Head of caudate nucleus (tissue), 42 donors: ENCODE data around the gene SYCE1.
A peak's percentile ranks its signal among the peaks of the same experiment; 100 is the strongest.
"Not testable (repeated sequence)": the region's sequence is repeated elsewhere in the genome, so short reads cannot be mapped to it uniquely, and the experiment has no call there.

Experiments used
- DNase-seq, 42 donors: peaks; one replicate each; pipeline versions ENCODE4 v3.0.0 to v3.0.0-alpha.2; 2020 to 2021; ENCODE audit warnings: mixed read lengths in 7 of 42
- intact Hi-C: fragments of 100-400 bp; cut with DNase I; formaldehyde crosslinking; loops from one replicate; pipeline ENCODE4 v1.15.0; 2022

The SYCE1 gene, protein sequence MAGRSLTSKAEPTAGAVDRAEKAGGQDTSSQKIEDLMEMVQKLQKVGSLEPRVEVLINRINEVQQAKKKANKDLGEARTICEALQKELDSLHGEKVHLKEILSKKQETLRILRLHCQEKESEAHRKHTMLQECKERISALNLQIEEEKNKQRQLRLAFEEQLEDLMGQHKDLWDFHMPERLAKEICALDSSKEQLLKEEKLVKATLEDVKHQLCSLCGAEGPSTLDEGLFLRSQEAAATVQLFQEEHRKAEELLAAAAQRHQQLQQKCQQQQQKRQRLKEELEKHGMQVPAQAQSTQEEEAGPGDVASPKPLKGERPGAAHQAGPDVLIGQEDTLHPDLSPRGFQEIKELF

DNA sequence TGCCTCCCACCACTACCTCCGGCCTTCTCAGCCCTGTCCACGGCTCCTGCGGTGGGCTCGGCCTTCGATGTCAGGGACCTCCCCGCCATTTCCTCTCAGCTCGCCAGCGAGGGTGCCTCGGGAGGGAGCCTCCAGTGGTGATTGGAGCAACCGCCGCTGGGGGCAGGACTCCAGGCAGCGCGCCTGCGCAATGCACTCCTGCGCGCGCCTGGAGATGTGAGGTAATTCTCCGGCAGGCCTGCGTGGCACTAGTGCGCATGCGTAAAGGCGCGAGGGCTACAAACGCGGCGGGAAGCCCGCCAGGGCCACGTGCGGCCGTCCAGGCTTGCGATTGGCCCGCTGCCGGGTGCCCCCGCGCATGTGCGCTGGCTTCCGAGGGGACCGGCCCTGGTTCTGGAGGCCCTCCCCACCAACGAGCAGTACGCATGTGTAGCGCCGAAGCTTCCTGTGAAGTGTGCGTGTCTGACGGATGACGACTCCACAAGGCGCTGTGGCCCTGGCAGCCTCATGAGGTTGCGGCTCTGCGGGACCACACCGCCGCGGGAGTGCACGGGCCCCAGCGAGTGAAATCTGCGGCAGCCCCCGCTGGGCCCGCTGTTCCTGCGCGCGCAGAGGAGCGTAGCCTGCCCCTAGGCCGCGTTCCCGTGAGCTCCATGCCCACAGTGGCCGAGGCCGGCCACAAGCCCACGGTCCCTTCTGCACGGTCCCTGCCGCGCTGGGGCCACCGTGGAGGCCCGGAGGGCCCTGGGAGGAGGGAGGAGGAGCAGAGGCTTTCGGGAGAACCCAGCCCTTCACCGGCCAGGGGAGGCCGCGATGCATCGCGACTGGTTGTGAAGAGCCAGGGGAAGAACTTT is at the start of gene SYCE1:
Gene SYCE1, minus strand, starts transcription at position 143 of the 854 bp plus-strand sequence. Its CDS starts 54 bp downstream, at position 89.
- intact Hi-C loops, result no loop called here
- peak in 13 of 42 donors; percentile 9 to 55 (median 19) for DNase-seq

DNA sequence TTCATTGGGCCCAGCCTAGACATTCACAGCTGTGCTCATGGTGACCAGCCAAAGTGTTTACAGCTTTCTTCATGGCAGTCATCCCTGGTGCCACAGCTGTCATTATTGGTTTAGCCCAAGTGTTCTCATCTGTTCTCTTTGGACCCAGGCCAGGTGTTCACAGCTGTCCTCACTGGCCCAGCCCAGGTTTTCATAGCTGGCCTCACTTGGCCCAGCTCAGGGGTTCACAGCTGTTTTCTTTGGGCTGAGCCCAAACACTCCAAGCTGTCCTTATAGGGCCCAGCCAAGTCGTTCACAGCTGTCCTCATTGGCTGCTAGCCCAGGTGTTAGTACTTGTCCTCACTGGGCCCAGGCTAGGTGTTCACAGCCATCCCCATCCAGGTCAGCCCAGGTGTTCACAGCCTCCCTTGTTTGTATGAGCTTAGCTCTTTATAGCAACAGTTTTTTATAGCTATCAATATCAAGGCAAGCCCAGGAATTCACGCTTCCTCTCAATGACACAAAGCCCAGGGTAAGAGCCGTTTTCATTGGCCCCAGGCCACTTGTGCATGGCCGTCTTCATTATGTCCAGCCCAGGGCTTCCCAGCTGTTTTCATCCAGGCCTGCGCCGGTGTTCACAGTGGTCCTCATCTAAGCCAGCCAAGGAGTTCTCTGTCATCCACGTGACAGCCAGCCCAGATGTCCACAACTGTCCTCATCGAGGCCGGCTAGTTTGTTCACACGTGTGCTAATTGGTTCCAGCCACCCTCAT is 49.6 kb upstream of the SYCE1 start:
- no peak for DNase-seq

DNA sequence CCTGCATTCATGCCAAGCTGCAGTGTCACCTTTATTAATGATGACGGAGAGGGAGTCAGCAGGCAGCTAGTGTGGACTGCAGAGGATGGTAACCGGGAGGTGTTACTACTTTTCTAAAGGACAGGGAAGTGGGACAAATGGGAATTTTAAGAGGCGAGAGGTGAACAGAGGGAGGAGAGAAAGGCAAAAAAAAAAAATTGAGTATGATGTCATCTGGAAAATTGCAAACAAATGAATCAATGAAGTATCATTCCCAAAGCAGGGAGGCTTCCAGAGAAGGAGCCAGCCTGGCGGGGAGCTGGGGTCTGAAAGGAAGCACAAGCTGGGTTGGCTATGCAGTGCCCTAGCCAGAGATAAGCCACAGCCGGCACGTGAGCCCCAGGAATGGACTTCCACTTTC is 48.3 kb upstream of the SYCE1 start:
- DNase-seq, result no peak
- intact Hi-C loops, result no loop called here

More for the DNA sequence above, 49.6 kb upstream of the SYCE1 start:
- intact Hi-C loops, result no loop called here

DNA sequence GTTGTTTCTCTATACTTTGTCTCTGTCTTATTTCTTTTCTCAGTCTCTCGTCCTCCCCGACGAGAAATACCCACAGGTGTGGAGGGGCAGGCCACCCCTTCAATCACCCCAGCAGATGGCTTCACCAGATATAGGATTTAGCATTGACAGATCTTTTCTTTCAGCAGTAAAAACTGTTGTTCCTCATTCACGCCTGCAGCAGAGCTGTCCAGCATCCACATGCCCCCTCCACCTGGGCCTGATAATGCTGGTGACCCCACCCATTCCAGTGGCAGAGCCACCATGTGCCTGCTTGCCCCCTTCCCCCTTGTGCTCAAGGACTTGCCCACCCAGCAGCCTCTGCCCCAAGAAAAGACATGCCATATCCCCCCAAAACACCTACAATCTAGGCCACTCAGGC is 45.7 kb upstream of the SYCE1 start:
- DNase-seq, result no peak
- intact Hi-C loops, result no loop called here

DNA sequence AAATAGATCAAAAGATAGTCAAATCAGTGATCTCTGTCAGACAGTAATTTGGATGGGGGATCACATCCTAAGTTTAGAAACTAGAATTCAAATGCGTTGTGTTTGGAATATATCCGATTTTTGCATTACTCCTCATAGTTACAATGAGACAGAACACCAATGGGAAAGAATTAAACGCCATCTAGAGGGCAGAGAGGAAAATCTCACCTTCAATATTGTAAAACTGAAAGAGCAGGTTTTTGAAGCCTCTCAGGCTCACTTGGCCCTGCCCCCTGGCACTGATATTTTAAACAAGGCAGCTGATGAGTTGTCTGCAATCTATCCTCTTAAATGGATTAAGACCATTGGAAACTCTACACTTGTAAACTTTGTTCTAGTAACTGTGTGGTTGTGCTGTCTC is 43.5 kb upstream of the SYCE1 start:
- DNase-seq, result peak in 1 of 42 donors; percentile 21
- intact Hi-C loops, result no loop called here

DNA sequence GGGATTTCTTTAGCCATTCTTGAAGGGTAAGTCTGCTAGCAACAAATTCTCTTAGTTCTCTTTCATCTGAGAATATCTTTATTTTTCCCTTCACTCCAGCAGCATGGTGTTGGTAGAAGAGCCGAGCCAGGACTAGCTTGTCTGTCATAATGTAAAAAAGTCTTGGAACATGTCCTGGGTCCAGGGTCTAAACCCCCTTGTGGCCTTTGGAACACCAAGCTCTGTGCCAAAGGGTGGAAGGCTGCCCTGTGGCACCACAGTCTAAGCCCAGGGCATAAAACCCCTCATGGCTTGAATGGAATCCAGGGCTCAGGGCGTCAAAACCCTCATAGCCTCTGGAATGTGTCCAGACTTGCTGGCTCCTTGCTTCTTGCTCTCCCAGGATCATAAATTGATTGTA is 38.1 kb upstream of the SYCE1 start:
- DNase-seq, intact Hi-C loops: not testable (repeated sequence)

DNA sequence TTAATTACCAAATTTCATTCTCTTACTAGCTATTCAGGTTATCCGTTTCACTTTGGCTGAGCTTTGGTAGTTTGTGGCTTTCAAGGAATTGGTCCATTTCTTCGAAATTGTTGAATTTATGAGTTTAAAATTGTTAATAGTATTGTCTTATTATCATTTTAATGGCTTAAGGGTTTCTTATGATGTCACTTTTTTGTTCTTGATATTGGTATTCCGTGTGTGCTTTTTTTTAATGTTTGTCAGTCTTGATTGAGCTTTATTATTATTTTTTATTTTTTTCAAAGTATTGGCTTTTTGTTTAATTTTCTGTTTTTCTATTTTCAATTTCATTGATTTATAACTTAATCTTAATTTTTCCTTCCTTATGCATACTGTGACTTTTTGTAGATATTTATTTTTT is 35.3 kb upstream of the SYCE1 start:
- intact Hi-C loops, result no loop called here
- DNase-seq, result no peak

DNA sequence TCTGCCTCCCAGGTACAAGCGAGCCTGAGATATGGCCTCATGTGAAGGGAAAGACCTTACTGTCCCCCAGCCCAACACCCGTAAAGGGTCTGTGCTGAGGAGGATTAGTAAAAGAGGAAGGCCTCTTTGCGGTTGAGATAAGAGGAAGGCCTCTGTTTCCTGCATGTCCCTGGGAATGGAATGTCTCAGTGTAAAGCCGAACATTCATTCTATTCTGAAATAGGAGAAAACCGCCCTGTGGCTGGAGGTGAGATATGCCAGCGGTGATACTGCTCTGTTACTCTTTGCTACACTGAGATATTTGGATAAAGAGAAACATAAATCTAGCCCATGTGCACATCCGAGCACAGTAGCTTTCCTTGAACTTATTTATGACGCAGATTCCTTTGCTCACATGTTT is 34.5 kb upstream of the SYCE1 start:
- DNase-seq, intact Hi-C loops: not testable (repeated sequence)

DNA sequence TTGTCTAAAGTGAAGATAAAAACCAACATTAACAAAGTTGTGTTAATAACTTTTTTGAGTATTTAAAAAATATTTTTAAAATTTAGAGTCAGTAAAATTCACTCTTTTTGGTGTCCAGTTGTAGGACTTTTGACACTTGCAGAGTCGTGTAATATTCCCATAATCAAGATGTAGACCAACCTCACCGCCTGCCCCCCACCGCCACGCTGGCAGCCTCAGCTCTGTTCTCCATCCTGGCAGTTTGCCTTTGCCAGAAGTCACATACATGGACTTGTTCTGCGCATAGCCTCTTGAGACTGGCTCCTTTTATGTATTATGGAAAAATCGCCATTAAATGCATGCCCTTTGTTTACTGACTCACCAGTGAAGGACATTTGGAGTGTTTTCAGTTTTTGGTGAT is 27.3 kb upstream of the SYCE1 start:
- intact Hi-C loops, result no loop called here
- no peak for DNase-seq

DNA sequence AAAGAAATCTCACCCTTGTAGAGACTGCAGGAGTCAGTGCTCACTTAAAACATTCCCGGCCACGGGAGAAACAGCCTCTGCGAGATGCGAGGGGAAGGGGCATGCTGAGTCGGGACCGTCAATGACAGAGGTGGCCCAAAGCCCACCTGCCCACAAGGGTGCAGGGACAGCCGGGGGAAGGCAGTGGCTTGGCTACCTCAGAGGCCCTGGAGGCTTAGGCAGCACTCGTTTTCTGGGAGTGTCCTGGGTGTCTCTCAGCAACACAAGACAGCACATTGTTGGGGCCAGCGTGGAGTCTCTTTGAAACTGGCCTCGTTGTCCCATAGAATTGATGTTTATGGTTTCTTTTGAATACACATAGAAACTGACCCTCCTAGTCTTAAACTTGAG is 25.6 kb upstream of the SYCE1 start:
- intact Hi-C loops, result no loop called here
- no peak for DNase-seq

DNA sequence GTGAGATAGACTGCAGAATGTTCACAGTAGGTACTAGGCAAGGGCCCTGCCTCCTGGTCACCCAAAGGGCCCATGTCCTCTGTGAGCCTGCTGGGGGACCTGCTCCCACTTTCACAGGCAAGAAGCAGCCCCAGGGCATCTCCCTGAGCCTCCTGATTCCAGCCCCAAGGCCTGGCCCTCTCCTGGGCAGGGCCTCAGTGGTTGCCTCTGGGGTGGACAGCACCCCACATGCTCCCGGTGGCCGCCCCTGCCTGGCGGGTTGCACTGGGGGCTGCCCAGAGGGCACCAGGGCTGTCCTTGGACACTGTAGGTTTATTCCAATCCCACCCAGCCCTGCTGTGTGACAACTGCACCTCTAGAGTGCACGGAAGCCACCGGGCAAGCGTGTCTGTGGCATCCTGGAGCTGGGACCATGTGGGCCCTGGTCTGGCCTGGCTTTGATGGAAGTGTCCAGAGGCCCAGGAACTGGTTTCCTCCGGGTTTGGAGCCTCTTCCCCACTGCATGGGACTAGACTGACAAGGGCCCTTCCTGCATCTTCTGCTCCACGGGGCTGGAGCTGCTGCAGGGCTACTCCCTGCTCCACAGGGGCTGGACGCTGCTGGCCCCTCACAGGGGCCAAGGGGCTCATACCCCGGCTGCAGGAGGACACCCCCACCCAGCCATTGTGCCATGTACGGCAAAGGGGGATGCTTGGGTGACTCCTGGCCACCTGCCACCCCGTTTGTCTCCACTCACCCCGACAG is 25.0 kb upstream of the SYCE1 start:
- DNase-seq, result no peak
- intact Hi-C loops, result no loop called here

DNA sequence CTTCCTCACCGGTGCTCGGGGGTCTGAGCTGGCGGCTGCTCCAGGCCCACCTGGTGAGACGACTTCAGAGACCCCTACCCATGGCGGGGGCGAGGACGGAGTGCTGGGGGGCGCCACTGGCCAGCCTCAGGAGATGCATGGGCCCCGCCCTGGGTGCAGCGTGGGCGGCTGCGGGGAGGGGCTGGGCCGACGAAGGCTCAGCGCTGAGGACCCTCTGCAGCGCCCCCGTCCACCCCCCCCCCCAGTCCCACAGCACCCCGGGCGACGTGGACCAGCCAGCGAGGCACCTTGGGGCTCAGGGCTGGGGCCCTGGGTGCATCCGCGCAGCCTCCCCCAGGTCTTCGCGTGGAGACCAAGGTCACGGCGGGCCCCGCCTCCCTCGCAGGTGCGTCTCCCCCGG is 11.7 kb upstream of the SYCE1 start:
- intact Hi-C loops, DNase-seq: not testable (repeated sequence)

DNA sequence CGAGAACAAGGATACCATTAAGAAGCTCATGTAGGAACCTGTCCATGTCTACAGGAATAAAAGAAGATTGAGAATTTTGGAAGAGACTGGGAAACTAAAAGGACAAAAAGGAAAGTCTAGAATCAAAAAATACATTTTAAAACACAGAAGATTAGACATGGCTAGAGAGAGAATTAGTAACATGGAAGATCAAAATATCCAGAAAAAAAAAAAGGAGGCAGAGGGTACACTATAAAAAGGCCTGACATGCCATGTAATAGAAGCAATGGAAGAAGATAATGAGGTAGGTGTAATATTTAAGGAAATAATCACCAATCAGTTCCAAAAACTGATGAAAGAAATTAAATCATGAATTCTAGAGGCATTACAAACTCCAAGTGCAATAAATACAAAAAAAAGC is 8.1 kb upstream of the SYCE1 start:
- not testable (repeated sequence) for DNase-seq

DNA sequence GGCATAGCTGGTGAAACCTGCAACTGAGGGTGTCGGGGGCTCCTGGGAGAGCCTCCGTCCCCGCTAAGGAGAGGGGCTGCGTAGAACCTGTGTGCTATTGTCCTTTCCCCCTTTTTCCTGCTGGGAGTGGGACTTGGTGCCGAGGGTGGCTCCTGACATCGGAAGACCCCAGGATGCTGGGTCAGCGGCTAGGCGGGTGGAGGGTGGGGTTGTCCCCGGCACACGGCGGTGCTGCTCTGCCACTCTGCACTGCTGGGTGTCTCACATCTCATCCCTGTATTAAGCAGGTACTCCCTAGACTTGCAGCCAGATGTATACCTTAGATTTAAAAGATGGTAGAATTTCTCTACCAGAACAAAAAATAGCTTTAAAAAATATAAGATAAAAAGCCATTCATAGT is 6.7 kb upstream of the SYCE1 start:
- intact Hi-C loops, DNase-seq: not testable (repeated sequence)

More for the DNA sequence above, 8.1 kb upstream of the SYCE1 start:
- intact Hi-C loops, result not testable (repeated sequence)

DNA sequence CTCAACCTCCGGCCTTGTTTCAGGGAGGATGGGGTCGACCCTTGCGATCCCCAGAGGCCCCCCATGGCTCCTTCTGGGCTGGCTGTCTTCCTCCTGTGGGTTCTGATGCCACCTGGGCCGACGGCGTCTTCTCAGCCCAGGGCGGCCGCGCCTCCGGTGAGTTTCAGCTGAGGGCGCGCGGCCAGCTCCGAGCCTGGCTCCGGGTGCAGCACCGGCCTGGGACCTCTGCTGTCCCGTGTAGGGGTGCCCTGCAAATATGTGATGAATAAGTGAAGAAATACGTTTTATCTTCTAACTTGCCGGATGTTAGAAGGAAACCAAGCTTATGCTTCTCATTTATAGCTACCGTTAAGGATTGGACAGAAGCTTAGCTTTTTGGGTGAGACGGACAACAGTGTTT is 4.4 kb upstream of the SYCE1 start:
- peak in 4 of 42 donors; percentile 12 to 32 (median 18) for DNase-seq
- intact Hi-C loops, result not testable (repeated sequence)

DNA sequence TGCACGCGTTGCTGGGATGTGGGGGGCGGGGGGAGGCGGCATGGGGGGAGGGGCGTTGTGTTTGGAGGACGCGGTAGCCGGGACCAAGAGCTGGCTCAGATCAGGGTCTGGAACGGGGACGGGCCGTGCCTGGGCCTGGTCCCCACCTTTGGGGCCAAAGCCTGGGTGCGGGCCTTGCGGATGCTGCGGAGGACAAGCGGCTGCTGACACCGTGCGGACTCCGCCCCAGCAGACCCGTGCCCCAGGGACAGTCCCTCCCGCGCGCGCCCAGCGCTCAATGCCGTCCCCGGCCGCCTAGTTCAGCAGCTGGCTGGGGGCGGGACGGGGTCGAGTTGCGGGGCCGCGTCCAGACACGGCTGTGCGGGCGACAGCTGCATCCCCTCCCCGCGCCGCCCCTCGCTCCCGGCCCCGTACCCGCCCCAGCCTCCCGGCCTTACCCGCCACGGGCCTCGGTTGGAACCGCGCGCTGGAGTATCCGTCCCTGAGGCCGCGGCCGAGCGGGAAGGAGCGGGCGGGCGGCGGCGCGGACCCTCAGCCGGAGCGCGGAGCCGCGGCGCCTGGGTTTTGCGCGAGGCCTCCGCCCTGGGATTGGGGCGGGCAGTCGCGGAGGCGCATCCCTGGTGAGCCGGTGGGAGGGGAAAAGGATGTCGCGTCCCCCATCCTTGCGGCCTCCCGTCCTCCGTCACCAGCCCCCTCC is 3.6 kb upstream of the SYCE1 start:
- intact Hi-C loops, DNase-seq: not testable (repeated sequence)

DNA sequence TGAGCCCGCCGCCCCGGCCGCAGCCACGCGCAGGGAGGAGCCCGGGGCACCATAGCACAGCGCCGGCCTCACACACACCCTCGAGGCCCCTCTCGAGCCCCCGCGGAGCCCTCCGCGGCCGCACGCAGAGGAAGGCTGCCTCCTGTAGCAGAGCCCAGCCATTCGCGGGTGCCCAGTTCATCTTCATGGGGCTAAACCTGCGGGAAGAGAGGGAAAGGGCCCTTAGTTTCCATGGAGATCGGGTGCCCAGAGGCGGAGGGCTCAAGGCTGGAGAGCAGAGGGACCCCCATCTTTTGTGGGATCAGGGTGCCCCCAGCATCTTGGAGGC is 2.9 kb upstream of the SYCE1 start:
- no peak for DNase-seq
- intact Hi-C loops, result no loop called here

DNA sequence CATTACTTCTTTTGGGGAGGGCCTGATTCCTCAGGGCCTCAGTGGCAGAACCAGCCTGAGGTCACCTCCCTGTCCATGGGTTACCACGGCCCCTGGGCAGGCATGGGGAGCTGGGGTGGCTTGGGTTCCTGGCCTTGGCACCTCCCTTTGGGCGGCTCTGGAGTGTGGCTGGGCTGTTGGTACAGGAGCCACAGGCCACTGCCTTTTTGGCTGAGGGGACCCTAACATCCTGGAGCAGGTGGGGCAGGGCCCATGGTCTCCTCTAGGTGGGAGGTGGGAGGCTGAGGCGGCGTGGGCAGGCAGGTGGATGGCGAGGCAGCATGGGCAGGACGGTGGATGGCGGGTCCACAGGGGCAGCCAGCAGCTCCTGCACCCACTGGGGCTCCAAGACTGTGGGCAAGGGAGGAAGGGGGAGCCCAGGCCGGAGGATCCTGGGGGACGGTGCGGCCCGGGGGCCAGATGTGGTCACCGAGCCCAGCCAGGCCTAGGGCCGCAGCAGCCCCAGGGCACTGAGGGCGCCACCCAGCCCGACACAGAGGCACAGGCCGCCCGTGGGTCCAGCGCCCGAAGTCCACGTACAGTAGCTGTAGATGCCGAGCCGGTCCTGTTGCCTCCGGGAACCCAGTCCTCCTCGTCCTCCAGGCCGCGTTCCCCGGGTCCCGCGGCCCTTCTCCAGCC is 2.4 kb upstream of the SYCE1 start:
- intact Hi-C loops, result no loop called here
- no peak for DNase-seq
